ENCODE results near the gene KLHL4. TPM values are rescaled to one million over a fixed set of nuclear protein-coding genes. Genes with fewer than 3 reads are reported as not detected.
A peak's percentile ranks its signal among the peaks of the same experiment; 100 is the strongest.
"Not testable (repeated sequence)": the region's sequence is repeated elsewhere in the genome, so short reads cannot be mapped to it uniquely, and the experiment has no call there.

KLHL4 gene
- total RNA-seq, 1 experiment from 2014 or later = not detected

- Mint-ChIP-seq H3K27ac (ENCODE audit: unreplicated experiment) (no peak overlapping the region), H3K4me1 (ENCODE audit: low read depth, unreplicated experiment) (no peaks in the 10 kb centered on the region), H3K36me3 (ENCODE audit: insufficient read depth, unreplicated experiment) (no peaks in the 10 kb centered on the region), H3K9me3 (ENCODE audit: unreplicated experiment) (no peaks in the 10 kb centered on the region), H3K4me3 (ENCODE audit: unreplicated experiment) (no peak overlapping the region), H3K27me3 (ENCODE audit: insufficient read depth, unreplicated experiment) (no peaks in the 10 kb centered on the region)
- Histone ChIP-seq H3K9me3 (no peaks in the 10 kb centered on the region), H3K4me1 (no peaks in the 10 kb centered on the region), H3K27me3 (replicated peaks; ENCODE audit: control insufficient read depth, insufficient read depth, low read length) (no peaks in the 10 kb centered on the region), H3K36me3 (ENCODE audit: control insufficient read depth, insufficient read depth, low read length) (no peaks in the 10 kb centered on the region), H3K4me3 (ENCODE audit: low read depth, low read length) (no peak overlapping the region)
- DNase-seq = no peak
- no peak for TF ChIP-seq CTCF (IDR thresholded peaks at IDR 0.05; ENCODE audit: insufficient read depth in 1 of 2, low read depth in 1 of 2, low read length in 1 of 2, severe bottlenecking in 1 of 2, unreplicated experiment in 1 of 2)
- BruUV-seq (replicated peaks) = no TSS peak
- CTCF ChIA-PET = no interaction called here
- intact Hi-C loops (cut with micrococcal nuclease; ENCODE audit: unreplicated experiment) = no loop called here
- POLR2A ChIA-PET = no interaction called here
Measured at GRCh38 chrX:87626996-87627395, 109.4 kb downstream of the KLHL4 start.

- CTCF ChIA-PET = no interaction called here
Measured at GRCh38 chrX:87634361-87634760, 116.8 kb downstream of the KLHL4 start.

GRCh38 chrX:87636533-87636932 lies 118.9 kb downstream of the KLHL4 start:
- H3K9me3 Mint-ChIP-seq (ENCODE audit: unreplicated experiment) = peaks cover 9% of the 10 kb centered on the region
- no peak for DNase-seq
- no peak for TF ChIP-seq CTCF (IDR thresholded peaks at IDR 0.05; ENCODE audit: insufficient read depth in 1 of 2, low read depth in 1 of 2, low read length in 1 of 2, severe bottlenecking in 1 of 2, unreplicated experiment in 1 of 2)
- H3K4me1 Mint-ChIP-seq (ENCODE audit: low read depth, unreplicated experiment) = no peaks in the 10 kb centered on the region
- no peaks in the 10 kb centered on the region for H3K36me3 ChIP-seq (ENCODE audit: control insufficient read depth, insufficient read depth, low read length)
- H3K36me3 Mint-ChIP-seq (ENCODE audit: insufficient read depth, unreplicated experiment) = no peaks in the 10 kb centered on the region
- no peak overlapping the region for H3K27ac Mint-ChIP-seq (ENCODE audit: unreplicated experiment)
- CTCF ChIA-PET = no interaction called here
- no peaks in the 10 kb centered on the region for H3K27me3 ChIP-seq (replicated peaks; ENCODE audit: control insufficient read depth, insufficient read depth, low read length)
- H3K4me3 ChIP-seq (ENCODE audit: low read depth, low read length) = no peak overlapping the region
- H3K4me1 ChIP-seq = no peaks in the 10 kb centered on the region
- H3K4me3 Mint-ChIP-seq (ENCODE audit: unreplicated experiment) = no peak overlapping the region
- no TSS peak for BruUV-seq (replicated peaks)
- intact Hi-C loops (cut with micrococcal nuclease; ENCODE audit: unreplicated experiment) = no loop called here
- no peaks in the 10 kb centered on the region for H3K27me3 Mint-ChIP-seq (ENCODE audit: insufficient read depth, unreplicated experiment)
- H3K9me3 ChIP-seq = no peaks in the 10 kb centered on the region
- POLR2A ChIA-PET = no interaction called here

More at GRCh38 chrX:87634361-87634760, 116.8 kb downstream of the KLHL4 start:
- Mint-ChIP-seq H3K4me1 (ENCODE audit: low read depth, unreplicated experiment) (no peaks in the 10 kb centered on the region), H3K27ac (ENCODE audit: unreplicated experiment) (no peak overlapping the region), H3K9me3 (ENCODE audit: unreplicated experiment) (no peaks in the 10 kb centered on the region), H3K4me3 (ENCODE audit: unreplicated experiment) (no peak overlapping the region), H3K27me3 (ENCODE audit: insufficient read depth, unreplicated experiment) (no peaks in the 10 kb centered on the region), H3K36me3 (ENCODE audit: insufficient read depth, unreplicated experiment) (no peaks in the 10 kb centered on the region)
- intact Hi-C loops (cut with micrococcal nuclease; ENCODE audit: unreplicated experiment) = no loop called here
- no TSS peak for BruUV-seq (replicated peaks)
- no peaks in the 10 kb centered on the region for H3K4me1 ChIP-seq
- H3K9me3 ChIP-seq = no peaks in the 10 kb centered on the region
- POLR2A ChIA-PET = no interaction called here
- no peaks in the 10 kb centered on the region for H3K36me3 ChIP-seq (ENCODE audit: control insufficient read depth, insufficient read depth, low read length)
- no peak overlapping the region for H3K4me3 ChIP-seq (ENCODE audit: low read depth, low read length)
- no peaks in the 10 kb centered on the region for H3K27me3 ChIP-seq (replicated peaks; ENCODE audit: control insufficient read depth, insufficient read depth, low read length)
- no peak for DNase-seq
- no peak for TF ChIP-seq CTCF (IDR thresholded peaks at IDR 0.05; ENCODE audit: insufficient read depth in 1 of 2, low read depth in 1 of 2, low read length in 1 of 2, severe bottlenecking in 1 of 2, unreplicated experiment in 1 of 2)

- CTCF ChIA-PET; H3K36me3 Mint-ChIP-seq (ENCODE audit: insufficient read depth, unreplicated experiment); POLR2A ChIA-PET; intact Hi-C loops (cut with micrococcal nuclease; ENCODE audit: unreplicated experiment); H3K9me3 ChIP-seq; H3K27ac Mint-ChIP-seq (ENCODE audit: unreplicated experiment); H3K27me3 ChIP-seq (replicated peaks; ENCODE audit: control insufficient read depth, insufficient read depth, low read length); H3K4me3 ChIP-seq (ENCODE audit: low read depth, low read length); H3K36me3 ChIP-seq (ENCODE audit: control insufficient read depth, insufficient read depth, low read length); H3K4me1 ChIP-seq; BruUV-seq (replicated peaks); H3K4me3 Mint-ChIP-seq (ENCODE audit: unreplicated experiment); H3K27me3 Mint-ChIP-seq (ENCODE audit: insufficient read depth, unreplicated experiment); H3K4me1 Mint-ChIP-seq (ENCODE audit: low read depth, unreplicated experiment): not testable (repeated sequence)
- peak in 1 of 2 experiments; percentile 0 for DNase-seq
- peaks cover 20% of the 10 kb centered on the region for H3K9me3 Mint-ChIP-seq (ENCODE audit: unreplicated experiment)
Measured at GRCh38 chrX:87641439-87641838, 123.8 kb downstream of the KLHL4 start.
